Right lung (tissue), 5 donors: Measurements from ENCODE around the gene BICDL2. TPM values are rescaled to one million over a fixed set of nuclear protein-coding genes. Genes with fewer than 3 reads are reported as not detected.
A peak's percentile ranks its signal among the peaks of the same experiment; 100 is the strongest.

Experiments used
- DNase-seq, 2 donors: peaks; one replicate each; pipeline ENCODE4 v3.0.0-alpha.2; 2013
- polyA plus RNA-seq, 5 donors: library from polyadenylated mRNA; unstranded; fragments of 120-200 nt; gene quantifications; one replicate each; pipeline versions ENCODE4 v1.2.1 to v1.2.3, GENCODE V29; 2013; ENCODE audit warnings: inconsistent platforms in 1 of 5, low replicate concordance in 1 of 5; ENCODE audit not compliant: insufficient read length in 5 of 5, insufficient read depth in 1 of 5

Gene BICDL2
- polyA plus RNA-seq, 5 donors = 2.2 to 5.1 (median 2.6) TPM

GRCh38 chr16:3026003-3026378 lies 10.8 kb downstream of the BICDL2 start:
- no peak for DNase-seq

GRCh38 chr16:3025032-3026002 lies 11.4 kb downstream of the BICDL2 start:
- DNase-seq = no peak

GRCh38 chr16:3023669-3024478 lies 12.9 kb downstream of the BICDL2 start, which contains the start of the genes HCFC1R1 and THOC6:
HCFC1R1 (minus strand) TSS chr16:3023942; CDS start chr16:3023941, 1 bp downstream.
THOC6 (plus strand) TSS chr16:3024035; CDS start chr16:3024327, 292 bp downstream.
- peak; percentile 94 to 95 for DNase-seq

GRCh38 chr16:3023415-3023668 lies 13.4 kb downstream of the BICDL2 start:
- DNase-seq = no peak

GRCh38 chr16:3022684-3023414 lies 13.9 kb downstream of the BICDL2 start:
- no peak for DNase-seq

GRCh38 chr16:3022208-3022683 lies 14.5 kb downstream of the BICDL2 start:
- DNase-seq = no peak

- no peak for DNase-seq
Observed at GRCh38 chr16:3021449-3022207, 15.1 kb downstream of the BICDL2 start.

GRCh38 chr16:3020604-3021448 lies 15.9 kb downstream of the BICDL2 start:
- DNase-seq = no peak

GRCh38 chr16:3020247-3020603 lies 16.5 kb downstream of the BICDL2 start, which contains the start of gene TNFRSF12A:
TNFRSF12A (plus strand) TSS chr16:3020368; CDS start chr16:3020398, 30 bp downstream.
- no peak for DNase-seq

GRCh38 chr16:3019594-3020246 lies 17.0 kb downstream of the BICDL2 start:
- no peak for DNase-seq

GRCh38 chr16:3017794-3018506 lies 18.8 kb downstream of the BICDL2 start, which contains the start of gene CLDN6:
CLDN6 (minus strand) TSS chr16:3018183; CDS start chr16:3016021, 2,162 bp downstream.
- DNase-seq = peak; percentile 68 to 71

GRCh38 chr16:3017344-3017743 lies 19.4 kb downstream of the BICDL2 start:
- no peak for DNase-seq

GRCh38 chr16:3015865-3016521 lies 20.8 kb downstream of the BICDL2 start:
- no peak for DNase-seq

GRCh38 chr16:3014971-3015370 lies 21.8 kb downstream of the BICDL2 start:
- no peak for DNase-seq

- no peak for DNase-seq
Observed at GRCh38 chr16:3013998-3014690, 22.6 kb downstream of the BICDL2 start.

- DNase-seq = no peak
Observed at GRCh38 chr16:3013491-3013951, 23.2 kb downstream of the BICDL2 start.

GRCh38 chr16:3012828-3013420 lies 23.8 kb downstream of the BICDL2 start, which contains the start of gene CLDN9:
CLDN9 (plus strand) TSS chr16:3012923; CDS start chr16:3013363, 440 bp downstream.
- DNase-seq = no peak
